GM12878 (cell line): ENCODE data around the gene TRAF3IP3. TPM values are rescaled to one million over a fixed set of nuclear protein-coding genes. Genes with fewer than 3 reads are reported as not detected.

Experiments used
- ATAC-seq: fragments of 200-7000 bp; cut with Tn5 transposase; 3 replicates; pipeline ENCODE4 v1.9.1; 2020; ENCODE audit warnings: mild to moderate bottlenecking, moderate library complexity
- BruUV-seq: library from RNA; stranded (reverse); fragments of 400-500 nt; replicated peaks from 2 replicates; lab custom pipeline; 2021; lab: Mats Ljungman, UMichigan
- CTCF ChIA-PET: fragments of 300-600 bp; sonication (Branson Sonifier 250); formaldehyde crosslinking; extraction: SDS; loops from one replicate; lab custom pipeline; 2021; ENCODE audit warnings: inconsistent platforms; lab: Yijun Ruan, JAX
- POLR2A ChIA-PET: fragments of 350-600 bp; formaldehyde crosslinking; extraction: SDS; loops from one replicate; lab custom pipeline; 2021; ENCODE audit warnings: inconsistent platforms; lab: Charles Lee
- RAD21 ChIA-PET: fragments of 300-600 bp; sonication (Branson Sonifier 250); formaldehyde crosslinking; loops from one replicate; lab custom pipeline; 2023; ENCODE audit warnings: antibody characterized with exemption; ENCODE audit not compliant: unreplicated experiment; lab: Charles Lee
- SMC1A ChIA-PET: fragments of 300-600 bp; sonication (Branson Sonifier 250); formaldehyde crosslinking; loops from one replicate; lab custom pipeline; 2023; ENCODE audit not compliant: unreplicated experiment, uncharacterized antibody; lab: Charles Lee
- DNase-seq: peaks from one replicate; pipeline ENCODE4 v3.0.0-alpha.2; 2011; ENCODE audit warnings: low read depth, low spot score
- FAIRE-seq: peaks from 3 replicates; lab custom pipeline; 2011; peaks lifted over from hg19 to GRCh38; lab: Jason Lieb, UNC
- H2AFZ ChIP-seq: 2 replicates; pipeline ENCODE4 v1.6.0; 2011; ENCODE audit warnings: low read depth, low read length, control low read depth; ENCODE audit not compliant: control insufficient read depth
- H3K27ac ChIP-seq: 2 replicates; pipeline ENCODE4 v1.5.1; 2011; ENCODE audit warnings: control low read depth; ENCODE audit not compliant: control insufficient read depth, insufficient read depth
- H3K27me3 ChIP-seq, 2 experiments: replicated peaks in 1 of 2; 2 replicates each; pipeline versions ENCODE4 v1.6.0 to v1.6.1; 2011; ENCODE audit warnings: low read length in 1 of 2; ENCODE audit not compliant: control insufficient read depth in 2 of 2, insufficient read depth in 2 of 2
- H3K36me3 ChIP-seq, 2 experiments: 2 replicates each; pipeline ENCODE4 v1.5.1; 2011; ENCODE audit warnings: low read length in 1 of 2; ENCODE audit not compliant: control insufficient read depth in 2 of 2, insufficient read depth in 2 of 2
- H3K4me1 ChIP-seq: 2 replicates; pipeline ENCODE4 v1.6.1; 2011; ENCODE audit warnings: mild to moderate bottlenecking, low read length, moderate library complexity, mixed read lengths; ENCODE audit not compliant: control insufficient read depth, insufficient read depth
- H3K4me2 ChIP-seq: 2 replicates; pipeline ENCODE4 v1.6.0; 2011; ENCODE audit warnings: control low read depth; ENCODE audit not compliant: control insufficient read depth, insufficient read depth
- H3K4me3 ChIP-seq: fragments of 200-600 bp; sonication (generic); 2 replicates; pipeline ENCODE4 v1.5.1; 2016
- H3K79me2 ChIP-seq: 2 replicates; pipeline ENCODE4 v1.6.0; 2011; ENCODE audit warnings: low read length; ENCODE audit not compliant: control insufficient read depth, insufficient read depth
- H3K9ac ChIP-seq: 2 replicates; pipeline ENCODE4 v1.8.0; 2011; ENCODE audit warnings: low read length, control low read depth, mixed read lengths; ENCODE audit not compliant: control insufficient read depth, insufficient read depth
- H3K9me3 ChIP-seq: replicated peaks from 3 replicates; pipeline ENCODE4 v1.5.1; 2011; ENCODE audit warnings: mild to moderate bottlenecking, low read length; ENCODE audit not compliant: control insufficient read depth, insufficient read depth
- H4K20me1 ChIP-seq: 2 replicates; pipeline ENCODE4 v1.6.0; 2011; ENCODE audit not compliant: control insufficient read depth, insufficient read depth
- ASH2L ChIP-seq: fragments of 300-600, 200-600 bp; sonication (generic); IDR thresholded peaks from 2 replicates; pipeline ENCODE4 v1.6.1; 2017; ENCODE audit warnings: low read depth, mild to moderate bottlenecking, borderline replicate concordance
- CBX3 ChIP-seq: fragments of 200-600 bp; sonication (generic); IDR thresholded peaks from 2 replicates; pipeline ENCODE4 v1.6.1; 2016; ENCODE audit warnings: low read depth, borderline replicate concordance
- CREB1 ChIP-seq: IDR thresholded peaks from 2 replicates; pipeline ENCODE4 v1.6.1; 2012; ENCODE audit warnings: low read depth, mild to moderate bottlenecking, inconsistent platforms
- GABPA ChIP-seq: IDR thresholded peaks from 2 replicates; pipeline ENCODE4 v1.6.1; 2014; ENCODE audit warnings: antibody characterized with exemption, low read depth, mild to moderate bottlenecking, inconsistent platforms
- IRF4 ChIP-seq: IDR thresholded peaks from 2 replicates; pipeline ENCODE4 v1.6.1; 2011; ENCODE audit warnings: low read depth, low read length
- POLR2A ChIP-seq: IDR thresholded peaks from 2 replicates; pipeline ENCODE4 v1.6.1; 2011; ENCODE audit warnings: low read depth, mild to moderate bottlenecking, low read length
- RAD21 ChIP-seq: IDR thresholded peaks from 2 replicates; pipeline ENCODE4 v1.6.1; 2011; ENCODE audit warnings: mild to moderate bottlenecking, low read depth, low read length, moderate library complexity; ENCODE audit not compliant: insufficient read depth
- SMAD5 ChIP-seq: IDR thresholded peaks from 2 replicates; pipeline ENCODE4 v1.6.1; 2016; ENCODE audit warnings: antibody characterized with exemption, low read depth
- ZNF274 ChIP-seq: IDR thresholded peaks from one replicate; pipeline ENCODE4 v1.8.0; 2011; ENCODE audit not compliant: insufficient read length, insufficient read depth
- WGBS: methylation state at CpG from one replicate; pipeline ENCODE4 v1.1.6; 2016; ENCODE audit warnings: low lambda C conversion rate; ENCODE audit not compliant: insufficient replicate concordance, insufficient coverage; ENCODE audit errors: missing lambda C conversion rate; 5-methylcytosine and 5-hydroxymethylcytosine counted together
- in situ Hi-C: fragments of 300-500 bp; cut with MboI; formaldehyde crosslinking; loops from 9 replicates; pipeline ENCODE4 v1.14.3; 2018; ENCODE audit warnings: mixed read lengths
- intact Hi-C: fragments of 100-400 bp; cut with micrococcal nuclease; formaldehyde crosslinking; loops from one replicate; pipeline ENCODE4 v1.14.2; 2022; ENCODE audit not compliant: unreplicated experiment
- polyA plus RNA-seq, 11 experiments: library from polyadenylated mRNA; depleted of rRNA in 4 of 11; unstranded in 6 of 11; stranded (reverse) in 5 of 11; fragments of >200 nt; fragmentation: Nextera tagmentation in 4 of 11; fragmentation: Illumina TruSeq in 1 of 11; extraction: Ambion mirVana in 4 of 11; extraction: Trizol in 1 of 11; gene quantifications; 1 replicate in 1 of 11; 2 replicates in 10 of 11; pipeline versions ENCODE4 v1.2.1 to v1.2.3, GENCODE V29; 2011 to 2016; ENCODE audit warnings: inconsistent platforms in 2 of 11, missing spikeins in 2 of 11, low read depth in 1 of 11
- total RNA-seq, 4 experiments: library from RNA; depleted of rRNA in 3 of 4; stranded (reverse); fragments of >200 nt in 3 of 4; fragmentation: Illumina TruSeq in 1 of 4; extraction: Trizol in 1 of 4; gene quantifications; 2 replicates each; pipeline versions ENCODE4 v1.2.1 to v1.2.3, GENCODE V29; 2013 to 2021
- TF ChIP-seq, protein P1 (sequence below): fragments of 450-650 bp; IDR thresholded peaks from 2 replicates; pipeline ENCODE4 v1.6.1; 2017; ENCODE audit warnings: low read depth, mild to moderate bottlenecking, moderate library complexity
- TF ChIP-seq, protein P2 (sequence below): IDR thresholded peaks from 2 replicates; pipeline ENCODE4 v1.6.1; 2012; ENCODE audit warnings: low read depth, low read length, improper control_type of control experiment
- TF ChIP-seq, protein P3 (sequence below): fragments of 450-650 bp; IDR thresholded peaks from 2 replicates; pipeline ENCODE4 v1.6.1; 2017; ENCODE audit warnings: mild to moderate bottlenecking, moderate library complexity
- TF ChIP-seq, protein P4 (sequence below): IDR thresholded peaks from 2 replicates; pipeline ENCODE4 v1.6.1; 2011; ENCODE audit warnings: borderline replicate concordance, low read depth, mild to moderate bottlenecking, moderate library complexity, mixed read lengths, low read length; ENCODE audit not compliant: insufficient read depth; ENCODE audit errors: extremely low read length
- TF ChIP-seq, protein P5 (sequence below): fragments of 150-350 bp; IDR thresholded peaks from 2 replicates; pipeline ENCODE4 v1.6.1; 2014; ENCODE audit warnings: mild to moderate bottlenecking, low read depth, low read length

Gene TRAF3IP3
- total and polyA plus RNA-seq, 10 of the 15 experiments (the other 5 are each of a cell fraction or from before 2014, with no cell fraction given) = 61.6 to 121 (median 96.5) TPM

DNA sequence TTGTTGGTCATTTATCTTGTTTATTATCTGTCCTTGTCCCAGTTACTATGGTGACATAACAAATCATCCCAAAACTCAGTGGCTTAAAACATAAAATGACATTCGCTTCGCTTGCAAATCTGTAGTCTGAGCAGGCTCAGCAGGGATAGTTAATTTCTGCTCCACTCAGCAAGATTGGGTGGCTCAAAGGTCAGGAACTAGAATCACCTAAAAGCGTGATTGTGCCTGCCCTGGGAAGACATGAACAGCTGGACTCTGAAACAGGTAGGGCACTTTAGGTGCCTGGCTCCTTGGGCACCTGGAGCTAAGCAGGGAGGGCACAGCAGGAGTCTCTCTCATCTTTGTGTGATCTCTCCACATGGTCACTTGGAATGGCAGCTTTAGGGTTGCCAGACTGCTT, 14.7 kb upstream of the TRAF3IP3 start (continued):
- TF ChIP-seq, protein P1, sequence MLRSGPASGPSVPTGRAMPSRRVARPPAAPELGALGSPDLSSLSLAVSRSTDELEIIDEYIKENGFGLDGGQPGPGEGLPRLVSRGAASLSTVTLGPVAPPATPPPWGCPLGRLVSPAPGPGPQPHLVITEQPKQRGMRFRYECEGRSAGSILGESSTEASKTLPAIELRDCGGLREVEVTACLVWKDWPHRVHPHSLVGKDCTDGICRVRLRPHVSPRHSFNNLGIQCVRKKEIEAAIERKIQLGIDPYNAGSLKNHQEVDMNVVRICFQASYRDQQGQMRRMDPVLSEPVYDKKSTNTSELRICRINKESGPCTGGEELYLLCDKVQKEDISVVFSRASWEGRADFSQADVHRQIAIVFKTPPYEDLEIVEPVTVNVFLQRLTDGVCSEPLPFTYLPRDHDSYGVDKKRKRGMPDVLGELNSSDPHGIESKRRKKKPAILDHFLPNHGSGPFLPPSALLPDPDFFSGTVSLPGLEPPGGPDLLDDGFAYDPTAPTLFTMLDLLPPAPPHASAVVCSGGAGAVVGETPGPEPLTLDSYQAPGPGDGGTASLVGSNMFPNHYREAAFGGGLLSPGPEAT = no peak

DNA sequence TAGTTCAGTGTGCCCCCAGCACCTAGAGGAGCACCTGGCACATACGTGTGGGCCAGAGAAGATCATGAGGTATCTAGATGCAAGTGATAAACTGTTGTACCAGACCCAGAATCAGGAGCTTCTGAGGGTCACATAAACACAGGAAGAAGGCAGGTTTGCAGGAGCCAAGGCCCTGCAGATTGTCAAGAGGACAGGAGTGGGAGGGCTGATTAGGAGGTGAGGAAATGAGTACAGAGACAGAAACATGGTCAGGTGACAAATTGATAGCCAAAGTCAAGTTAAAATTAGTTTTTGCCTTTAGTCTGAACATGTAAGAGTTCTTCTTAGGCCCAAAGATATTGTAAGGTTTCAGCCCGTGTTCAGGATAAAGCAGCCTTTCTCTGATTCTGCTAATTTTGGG, 14.0 kb upstream of the TRAF3IP3 start:
- Histone ChIP-seq H3K27ac (no peak overlapping the region), H2AFZ (no peak overlapping the region), H3K36me3 (no peaks in the 10 kb centered on the region), H3K4me3 (no peak overlapping the region), H3K4me1 (no peaks in the 10 kb centered on the region), H3K4me2 (no peak overlapping the region), H3K79me2 (no peaks in the 10 kb centered on the region), H4K20me1 (no peaks in the 10 kb centered on the region), H3K9me3 (no peaks in the 10 kb centered on the region), H3K9ac (no peak overlapping the region), H3K27me3 (no peaks in the 10 kb centered on the region)
- ATAC-seq (no peak), FAIRE-seq (no peak), DNase-seq (no peak)
- in situ Hi-C loops = no loop called here
- intact Hi-C loops = loop anchor here (10.0 kb wide), 1 partner anchor 137 kb away; no protein-coding TSS in a partner anchor
- POLR2A ChIA-PET = interaction anchor here (1.2 kb wide), 1 partner anchor 10 kb away, joined by 3 read pairs; no protein-coding TSS in a partner anchor
- 83% methylated on average over 2 of the region's 2 CpGs for WGBS
- no TSS peak for BruUV-seq
- RAD21 ChIA-PET = no interaction called here
- CTCF ChIA-PET = interaction anchor here (1.0 to 1.5 kb wide), 3 partner anchors 14 to 172 kb away, joined by 3 to 4 read pairs (median 3); no protein-coding TSS in a partner anchor
- SMC1A ChIA-PET = no interaction called here
- TF ChIP-seq, protein P2, sequence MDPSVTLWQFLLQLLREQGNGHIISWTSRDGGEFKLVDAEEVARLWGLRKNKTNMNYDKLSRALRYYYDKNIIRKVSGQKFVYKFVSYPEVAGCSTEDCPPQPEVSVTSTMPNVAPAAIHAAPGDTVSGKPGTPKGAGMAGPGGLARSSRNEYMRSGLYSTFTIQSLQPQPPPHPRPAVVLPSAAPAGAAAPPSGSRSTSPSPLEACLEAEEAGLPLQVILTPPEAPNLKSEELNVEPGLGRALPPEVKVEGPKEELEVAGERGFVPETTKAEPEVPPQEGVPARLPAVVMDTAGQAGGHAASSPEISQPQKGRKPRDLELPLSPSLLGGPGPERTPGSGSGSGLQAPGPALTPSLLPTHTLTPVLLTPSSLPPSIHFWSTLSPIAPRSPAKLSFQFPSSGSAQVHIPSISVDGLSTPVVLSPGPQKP = no peak
- no peak for TF ChIP-seq ZNF274
- TF ChIP-seq POLR2A = no peak
- no peak for TF ChIP-seq IRF4
- TF ChIP-seq, protein P3, sequence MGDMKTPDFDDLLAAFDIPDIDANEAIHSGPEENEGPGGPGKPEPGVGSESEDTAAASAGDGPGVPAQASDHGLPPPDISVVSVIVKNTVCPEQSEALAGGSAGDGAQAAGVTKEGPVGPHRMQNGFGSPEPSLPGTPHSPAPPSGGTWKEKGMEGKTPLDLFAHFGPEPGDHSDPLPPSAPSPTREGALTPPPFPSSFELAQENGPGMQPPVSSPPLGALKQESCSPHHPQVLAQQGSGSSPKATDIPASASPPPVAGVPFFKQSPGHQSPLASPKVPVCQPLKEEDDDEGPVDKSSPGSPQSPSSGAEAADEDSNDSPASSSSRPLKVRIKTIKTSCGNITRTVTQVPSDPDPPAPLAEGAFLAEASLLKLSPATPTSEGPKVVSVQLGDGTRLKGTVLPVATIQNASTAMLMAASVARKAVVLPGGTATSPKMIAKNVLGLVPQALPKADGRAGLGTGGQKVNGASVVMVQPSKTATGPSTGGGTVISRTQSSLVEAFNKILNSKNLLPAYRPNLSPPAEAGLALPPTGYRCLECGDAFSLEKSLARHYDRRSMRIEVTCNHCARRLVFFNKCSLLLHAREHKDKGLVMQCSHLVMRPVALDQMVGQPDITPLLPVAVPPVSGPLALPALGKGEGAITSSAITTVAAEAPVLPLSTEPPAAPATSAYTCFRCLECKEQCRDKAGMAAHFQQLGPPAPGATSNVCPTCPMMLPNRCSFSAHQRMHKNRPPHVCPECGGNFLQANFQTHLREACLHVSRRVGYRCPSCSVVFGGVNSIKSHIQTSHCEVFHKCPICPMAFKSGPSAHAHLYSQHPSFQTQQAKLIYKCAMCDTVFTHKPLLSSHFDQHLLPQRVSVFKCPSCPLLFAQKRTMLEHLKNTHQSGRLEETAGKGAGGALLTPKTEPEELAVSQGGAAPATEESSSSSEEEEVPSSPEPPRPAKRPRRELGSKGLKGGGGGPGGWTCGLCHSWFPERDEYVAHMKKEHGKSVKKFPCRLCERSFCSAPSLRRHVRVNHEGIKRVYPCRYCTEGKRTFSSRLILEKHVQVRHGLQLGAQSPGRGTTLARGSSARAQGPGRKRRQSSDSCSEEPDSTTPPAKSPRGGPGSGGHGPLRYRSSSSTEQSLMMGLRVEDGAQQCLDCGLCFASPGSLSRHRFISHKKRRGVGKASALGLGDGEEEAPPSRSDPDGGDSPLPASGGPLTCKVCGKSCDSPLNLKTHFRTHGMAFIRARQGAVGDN = no peak
- TF ChIP-seq, protein P4, sequence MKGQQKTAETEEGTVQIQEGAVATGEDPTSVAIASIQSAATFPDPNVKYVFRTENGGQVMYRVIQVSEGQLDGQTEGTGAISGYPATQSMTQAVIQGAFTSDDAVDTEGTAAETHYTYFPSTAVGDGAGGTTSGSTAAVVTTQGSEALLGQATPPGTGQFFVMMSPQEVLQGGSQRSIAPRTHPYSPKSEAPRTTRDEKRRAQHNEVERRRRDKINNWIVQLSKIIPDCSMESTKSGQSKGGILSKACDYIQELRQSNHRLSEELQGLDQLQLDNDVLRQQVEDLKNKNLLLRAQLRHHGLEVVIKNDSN = no peak
- no peak for TF ChIP-seq CBX3
- TF ChIP-seq GABPA = no peak
- TF ChIP-seq RAD21 = no peak
- TF ChIP-seq, protein P5, sequence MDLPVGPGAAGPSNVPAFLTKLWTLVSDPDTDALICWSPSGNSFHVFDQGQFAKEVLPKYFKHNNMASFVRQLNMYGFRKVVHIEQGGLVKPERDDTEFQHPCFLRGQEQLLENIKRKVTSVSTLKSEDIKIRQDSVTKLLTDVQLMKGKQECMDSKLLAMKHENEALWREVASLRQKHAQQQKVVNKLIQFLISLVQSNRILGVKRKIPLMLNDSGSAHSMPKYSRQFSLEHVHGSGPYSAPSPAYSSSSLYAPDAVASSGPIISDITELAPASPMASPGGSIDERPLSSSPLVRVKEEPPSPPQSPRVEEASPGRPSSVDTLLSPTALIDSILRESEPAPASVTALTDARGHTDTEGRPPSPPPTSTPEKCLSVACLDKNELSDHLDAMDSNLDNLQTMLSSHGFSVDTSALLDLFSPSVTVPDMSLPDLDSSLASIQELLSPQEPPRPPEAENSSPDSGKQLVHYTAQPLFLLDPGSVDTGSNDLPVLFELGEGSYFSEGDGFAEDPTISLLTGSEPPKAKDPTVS = no peak
- no peak for TF ChIP-seq SMAD5
- no peak for TF ChIP-seq CREB1
- no peak for TF ChIP-seq ASH2L
